ENCODE data around the gene ILRUN. TPM values are rescaled to one million over a fixed set of nuclear protein-coding genes. Genes with fewer than 3 reads are reported as not detected.
"Not testable (repeated sequence)": the region's sequence is repeated elsewhere in the genome, so short reads cannot be mapped to it uniquely, and the experiment has no call there.

Gene ILRUN
- total RNA-seq, 1 experiment from 2014 or later, result 35.8 TPM

DNA sequence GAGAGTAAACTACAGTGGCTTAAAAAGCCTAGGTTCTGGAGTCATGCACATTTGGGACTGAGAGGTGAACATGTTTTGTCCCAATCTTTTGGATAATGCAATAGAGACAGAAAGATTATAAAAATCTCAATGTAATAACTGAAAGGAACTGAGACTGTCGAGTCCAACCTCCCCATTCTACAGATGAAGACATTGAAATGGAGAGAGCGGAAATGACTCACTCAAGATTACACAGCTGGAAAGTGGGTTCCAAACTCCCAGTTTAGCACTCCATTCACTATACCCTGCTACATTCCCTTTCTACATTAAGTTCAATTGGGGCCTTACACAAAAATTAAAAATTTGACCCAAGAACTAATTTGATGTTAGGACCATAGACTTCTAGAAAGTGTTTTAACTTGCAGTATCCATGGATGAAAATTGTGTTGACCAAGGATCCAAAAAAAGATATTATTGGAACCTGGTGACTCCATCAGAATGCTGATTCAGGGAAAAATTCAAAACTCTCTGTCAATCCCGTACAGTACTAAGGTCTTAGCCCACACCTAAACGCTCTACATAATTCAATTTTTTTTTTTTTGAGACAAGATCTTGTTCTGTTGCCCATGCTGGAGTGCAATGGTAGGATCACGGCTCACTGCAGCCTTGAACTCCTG, 1.5 kb upstream of the ILRUN start:
- peak; percentile 17 for DNase-seq (ENCODE audit: low read depth)

DNA sequence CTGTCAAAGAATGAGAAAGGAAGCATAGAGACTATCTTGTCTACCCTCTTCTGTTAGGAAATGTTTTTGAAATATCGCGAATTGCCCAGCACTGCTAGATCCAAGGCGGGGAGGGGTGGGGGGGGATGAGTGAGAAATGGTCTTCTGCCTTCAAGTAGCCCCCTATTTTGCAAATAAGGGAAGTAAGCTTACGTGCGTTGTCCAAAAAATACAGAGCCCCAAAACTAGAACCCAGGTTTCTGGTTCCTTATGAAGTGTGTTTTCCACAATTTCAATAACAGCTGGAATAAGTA, 923 bp upstream of the ILRUN start:
- no peak for DNase-seq (ENCODE audit: low read depth)

DNA sequence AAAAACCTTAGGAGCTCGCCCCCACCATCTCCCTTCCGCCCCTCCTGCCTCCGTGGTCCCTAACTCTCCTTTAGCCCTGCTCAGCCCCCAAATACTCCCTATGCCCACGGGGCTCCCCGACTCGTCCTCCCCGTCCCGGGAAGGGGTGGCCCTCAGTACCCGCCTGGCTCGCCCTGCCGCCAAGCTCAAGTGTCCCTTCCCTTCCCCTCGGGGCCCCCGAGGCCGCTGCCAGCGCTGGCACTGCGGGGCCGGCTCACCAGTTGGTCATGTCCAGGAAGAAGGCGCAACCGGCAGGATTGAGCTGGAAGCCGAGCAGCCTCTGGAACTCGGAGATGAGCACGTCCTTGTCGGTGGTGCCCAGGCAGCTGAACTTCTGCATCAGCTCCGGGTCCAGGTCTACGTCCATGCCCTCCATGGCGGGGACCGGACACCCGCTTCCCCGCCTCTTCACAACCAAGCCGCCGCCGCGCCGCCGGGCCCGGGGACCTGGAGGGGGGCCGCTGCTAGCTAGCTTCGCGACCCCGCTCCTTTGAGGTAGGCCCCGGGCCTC, 303 bp downstream of the ILRUN start:
- DNase-seq (ENCODE audit: low read depth), result peak; percentile 61

DNA sequence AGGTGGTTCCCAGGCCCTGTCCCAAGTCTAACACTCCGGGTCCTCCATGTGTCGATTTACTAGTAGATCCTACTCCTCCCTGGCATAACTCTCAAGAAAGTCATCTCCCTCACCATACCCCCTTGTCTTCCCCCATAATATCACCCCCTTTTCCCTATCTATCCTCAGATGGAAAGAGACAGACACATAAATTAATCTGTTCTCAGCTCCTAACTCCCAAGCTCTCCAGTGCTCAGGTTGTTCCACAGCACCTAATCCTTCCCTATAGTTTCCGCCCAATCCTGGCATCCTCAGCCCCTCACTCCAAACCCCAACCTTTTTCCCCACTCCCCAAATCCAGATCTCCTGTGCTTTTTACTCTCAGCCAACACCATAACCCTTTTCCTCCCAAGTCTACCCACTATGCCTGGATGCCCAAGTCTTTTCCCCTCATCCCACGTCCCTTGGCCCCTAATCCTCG, 808 bp downstream of the ILRUN start:
- DNase-seq (ENCODE audit: low read depth), result no peak

DNA sequence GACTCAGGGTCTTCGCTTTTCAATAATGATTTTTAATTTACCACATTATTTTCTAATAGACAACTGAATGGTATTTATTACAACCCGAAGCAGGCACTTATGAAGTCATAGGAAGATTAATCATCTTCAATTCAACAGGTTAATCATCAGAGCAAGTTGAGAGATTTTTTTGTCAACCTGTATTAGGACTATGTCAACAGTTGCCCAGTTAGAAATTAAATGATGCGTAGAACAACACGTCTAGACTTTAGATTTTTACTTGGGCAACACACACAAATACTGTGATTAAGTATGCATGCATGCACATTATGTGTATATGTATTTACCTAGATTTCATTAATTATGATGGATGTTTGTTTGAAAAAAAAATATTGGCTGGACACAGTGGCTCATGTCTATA, 4.3 kb downstream of the ILRUN start:
- no peak for DNase-seq (ENCODE audit: low read depth)

DNA sequence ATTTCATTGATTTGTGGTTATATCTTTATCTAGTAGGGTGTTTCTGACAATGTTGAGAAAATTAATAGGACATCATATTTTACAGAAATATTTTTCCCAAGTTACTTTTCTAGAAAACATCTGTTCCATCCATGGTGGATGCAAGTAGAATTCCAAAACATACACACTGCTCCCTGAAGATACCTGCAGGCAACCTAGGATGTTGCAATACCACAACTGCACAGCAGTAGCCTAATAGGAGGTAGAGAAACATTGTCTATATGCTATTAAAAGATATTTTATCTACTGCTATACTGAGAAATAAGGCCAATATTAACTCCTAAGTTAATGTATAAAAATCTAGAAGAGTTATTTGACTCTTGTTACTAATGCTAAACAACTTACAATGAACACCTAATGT, 6.8 kb downstream of the ILRUN start:
- no peak for DNase-seq (ENCODE audit: low read depth)

DNA sequence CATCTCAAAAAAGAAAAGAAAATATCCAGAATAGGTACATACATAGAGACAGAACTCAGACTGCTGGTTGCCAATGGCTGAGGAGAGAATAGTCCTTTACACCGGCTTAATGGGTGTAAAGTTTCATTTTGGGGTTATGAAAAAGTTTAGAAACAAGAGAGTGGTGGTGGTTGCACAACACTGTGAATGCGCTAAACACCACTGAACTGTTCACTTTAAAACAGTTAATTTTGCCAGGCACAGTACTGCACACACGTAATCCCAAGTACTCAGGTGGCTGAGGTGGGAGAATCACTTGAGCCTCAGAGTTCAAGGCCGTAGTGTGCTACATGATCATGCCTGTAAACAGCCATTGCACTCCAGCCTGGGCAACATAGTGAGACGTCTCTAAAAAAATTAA, 7.6 kb downstream of the ILRUN start:
- no peak for DNase-seq (ENCODE audit: low read depth)

DNA sequence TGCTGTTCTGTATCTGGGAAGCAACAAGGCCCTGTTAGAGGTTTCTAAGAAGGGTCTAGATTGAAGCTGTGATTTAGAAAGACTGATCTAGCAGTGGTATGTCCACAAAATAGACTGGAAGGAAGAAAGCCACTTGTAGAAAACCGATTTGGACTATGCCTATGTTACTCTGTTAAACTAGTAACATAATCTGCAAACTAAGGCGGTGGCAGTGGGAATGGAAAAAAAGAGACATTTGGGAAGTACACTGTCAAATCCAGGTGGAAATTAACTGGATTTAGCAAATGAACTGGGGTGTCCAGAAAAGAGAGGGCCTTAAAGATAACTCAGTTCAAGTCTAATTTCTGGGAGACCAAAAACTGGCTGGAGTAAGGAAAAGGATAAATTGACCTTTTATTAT, 11.6 kb downstream of the ILRUN start:
- no peak for DNase-seq (ENCODE audit: low read depth)

DNA sequence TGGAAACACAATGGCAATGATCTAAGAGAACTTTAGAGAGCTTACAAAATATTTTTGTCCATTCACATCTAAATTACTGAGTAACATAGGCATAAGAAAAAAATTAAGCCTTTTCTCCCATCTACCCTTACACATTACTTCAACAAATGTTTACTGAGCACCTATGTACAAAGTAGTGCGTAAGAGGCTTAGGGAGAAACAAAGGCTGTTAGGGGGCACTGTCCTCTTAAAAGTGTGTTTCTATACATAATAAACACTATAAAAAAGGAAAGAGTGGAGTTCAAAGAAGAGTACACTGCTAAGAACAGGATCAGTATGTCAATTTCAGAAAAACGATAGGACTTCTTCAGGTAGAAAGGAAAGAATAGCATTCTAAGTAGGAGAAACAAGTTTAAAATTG, 12.2 kb downstream of the ILRUN start:
- no peak for DNase-seq (ENCODE audit: low read depth)

DNA sequence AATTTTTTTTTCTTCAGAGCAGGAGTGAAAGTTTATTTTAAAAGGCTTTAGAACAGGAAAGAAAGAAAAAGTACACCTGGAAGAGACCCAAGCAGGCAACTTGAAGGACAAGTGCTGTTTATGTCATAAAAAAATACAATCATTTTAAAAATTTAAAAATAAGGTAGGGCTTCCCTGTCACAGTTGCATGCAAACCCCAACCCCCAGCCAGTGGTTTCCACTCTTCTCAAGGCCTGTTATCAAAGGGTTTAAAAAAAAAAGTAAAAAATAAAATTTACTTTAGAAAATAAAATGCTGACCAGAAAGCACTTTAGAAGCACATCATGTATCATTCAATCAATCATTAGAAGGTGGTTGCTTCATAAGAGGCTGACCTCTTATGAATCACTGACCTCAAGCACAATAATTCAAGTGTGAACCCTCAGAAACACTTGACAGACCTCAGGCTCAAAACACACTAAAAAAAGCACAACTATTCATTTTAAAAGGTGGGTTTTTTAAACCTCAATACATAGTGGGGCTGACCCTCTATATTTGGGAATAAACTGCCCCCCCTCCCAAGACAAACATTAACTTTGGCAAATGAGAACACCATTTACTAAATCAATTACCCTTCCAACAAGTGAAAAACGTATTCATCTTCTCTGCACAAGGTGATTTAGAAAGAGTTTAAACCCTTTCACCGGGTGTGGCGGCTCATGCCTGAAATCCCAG, 15.6 kb downstream of the ILRUN start:
- DNase-seq (ENCODE audit: low read depth), result peak; percentile 32

DNA sequence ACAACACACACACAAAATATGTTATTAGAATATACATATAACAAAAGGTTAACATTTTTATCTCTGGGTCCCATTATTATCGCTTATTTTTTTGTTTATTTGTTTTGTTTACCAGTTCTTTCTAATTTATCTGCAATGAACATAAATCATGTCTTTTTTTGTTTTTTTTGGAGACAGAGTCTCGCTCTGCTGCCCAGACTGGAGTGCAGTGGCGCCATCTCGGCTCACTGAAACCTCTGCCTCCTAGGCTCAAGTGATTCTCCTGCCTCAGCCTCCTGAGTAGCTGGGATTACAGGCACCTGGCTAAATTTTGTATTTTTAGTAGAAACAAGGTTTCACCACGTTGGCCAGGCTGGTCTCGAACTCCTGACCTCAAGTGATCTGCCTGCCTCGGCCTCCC, 16.3 kb downstream of the ILRUN start:
- DNase-seq (ENCODE audit: low read depth), result not testable (repeated sequence)

DNA sequence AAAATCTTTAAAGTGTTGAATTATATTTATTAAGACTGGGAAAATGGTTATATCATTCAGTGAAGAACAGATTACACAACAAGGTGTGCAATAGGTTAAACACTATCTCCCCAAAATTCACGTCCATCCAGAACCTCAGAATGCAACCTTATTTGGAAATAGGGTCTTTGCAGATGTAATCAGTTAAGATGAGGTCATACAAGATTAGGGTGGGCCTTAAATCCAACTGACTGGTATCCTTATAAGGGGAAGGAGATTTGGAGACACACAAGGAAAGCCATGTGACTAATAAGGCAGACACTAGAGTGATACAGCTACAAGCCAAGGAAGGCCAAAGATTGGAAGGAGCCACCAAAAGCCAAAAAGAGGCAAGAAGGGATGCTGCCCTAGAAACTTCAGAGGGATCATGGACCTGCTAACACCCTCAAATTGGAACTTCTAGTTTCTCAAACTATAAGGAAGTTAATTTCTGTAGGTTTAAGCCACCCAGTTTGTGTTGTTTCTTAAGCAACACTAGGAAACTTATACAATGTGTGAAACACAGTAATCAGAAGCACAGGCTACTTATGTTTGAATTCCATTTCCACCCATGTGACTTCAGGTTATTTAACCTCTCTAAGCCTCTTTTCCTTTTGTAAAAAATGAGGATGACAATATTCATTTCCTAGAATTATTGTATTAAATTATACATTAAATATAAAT, 16.9 kb downstream of the ILRUN start:
- no peak for DNase-seq (ENCODE audit: low read depth)

DNA sequence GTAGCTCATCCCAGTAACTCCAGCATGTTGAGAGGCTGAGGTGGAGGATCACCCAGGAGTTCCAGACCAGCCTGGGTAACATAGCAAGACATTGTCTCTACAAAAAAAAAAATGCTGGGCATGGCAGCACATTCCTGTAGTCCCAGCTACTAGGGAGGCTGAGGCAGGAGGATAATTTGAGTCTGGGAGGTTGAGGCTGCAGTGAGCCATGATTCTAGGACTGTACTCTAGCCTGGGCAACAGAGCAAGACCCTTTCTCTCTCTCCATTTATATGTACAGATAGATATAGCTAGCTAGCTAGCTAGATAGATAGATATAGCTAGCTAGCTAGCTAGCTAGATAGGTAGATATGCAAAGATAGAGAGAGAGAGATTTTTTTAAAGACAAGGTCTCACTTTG, 20.4 kb downstream of the ILRUN start:
- DNase-seq (ENCODE audit: low read depth), result no peak

DNA sequence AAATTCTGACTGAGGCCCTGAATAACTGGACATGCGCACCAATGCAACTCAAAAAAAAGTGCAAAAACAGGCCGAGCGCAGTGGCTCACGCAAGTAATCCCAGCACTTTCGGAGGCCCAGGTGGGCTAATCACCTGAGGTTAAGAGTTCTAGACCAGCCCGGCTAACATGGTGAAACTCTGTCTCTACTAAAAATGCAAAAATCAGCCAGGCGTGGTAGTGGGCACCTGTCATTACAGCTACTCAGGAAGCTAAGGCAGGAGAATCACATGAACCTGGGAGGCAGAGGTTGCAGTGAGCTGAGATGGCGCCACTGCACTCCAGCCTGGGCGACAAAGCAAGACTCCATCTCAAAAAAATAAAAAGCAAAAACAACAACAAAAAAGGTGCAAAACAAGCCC, 21.6 kb downstream of the ILRUN start:
- not testable (repeated sequence) for DNase-seq (ENCODE audit: low read depth)

DNA sequence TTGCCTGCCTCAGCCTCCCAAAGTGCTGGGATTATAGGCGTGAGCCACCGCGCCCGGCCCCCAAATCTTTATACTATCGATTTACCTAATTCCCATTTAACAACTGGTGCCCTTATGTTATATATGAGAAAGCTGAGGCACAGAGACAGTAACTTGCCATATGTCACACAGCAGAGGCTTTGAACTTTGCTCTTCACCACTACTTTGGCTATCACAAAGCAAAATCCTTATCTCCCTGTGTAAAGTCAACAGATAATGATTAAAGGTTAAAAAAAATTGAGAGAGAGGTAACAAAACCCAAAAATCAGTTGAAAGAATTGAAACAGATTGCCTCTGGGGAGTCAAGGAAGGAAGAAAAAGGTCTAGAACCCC, 22.3 kb downstream of the ILRUN start:
- DNase-seq (ENCODE audit: low read depth), result no peak

DNA sequence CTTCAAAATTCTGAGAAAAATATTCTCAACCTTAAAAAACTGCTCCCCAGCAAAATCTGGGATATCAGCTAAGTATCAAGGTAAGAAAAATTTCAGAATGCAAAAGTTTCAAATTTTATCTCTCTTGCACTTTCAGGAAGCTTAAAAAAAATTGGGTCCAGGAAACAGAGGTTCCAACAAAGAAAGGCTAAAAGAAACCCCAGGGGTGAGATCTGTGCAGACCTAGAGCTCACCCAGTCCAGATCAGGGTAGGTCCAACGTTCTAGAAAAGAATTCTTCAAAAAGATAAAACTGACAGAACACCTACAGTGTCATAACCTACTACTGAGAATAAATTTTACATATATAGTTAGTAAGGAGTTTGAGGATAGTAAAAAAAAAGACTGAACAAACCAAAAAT, 23.5 kb downstream of the ILRUN start:
- DNase-seq (ENCODE audit: low read depth), result no peak

DNA sequence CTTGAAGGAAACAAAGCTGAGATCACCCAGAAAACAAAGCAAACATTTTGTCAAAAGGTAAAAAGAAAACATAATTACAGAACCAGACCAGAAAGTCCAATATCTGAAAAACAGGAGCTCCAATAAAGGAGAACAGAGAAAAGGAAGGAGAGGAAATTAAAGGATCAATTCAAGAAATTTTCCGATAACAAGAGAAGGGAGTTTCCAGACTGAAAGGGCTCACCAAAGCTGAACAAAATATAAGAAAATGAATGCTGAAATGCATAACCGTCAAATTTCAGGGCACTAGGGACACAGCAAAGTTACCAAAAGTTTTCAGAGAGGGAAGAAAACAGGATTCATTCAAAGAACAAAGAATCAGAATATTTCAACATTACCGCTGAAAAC, 23.9 kb downstream of the ILRUN start:
- DNase-seq (ENCODE audit: low read depth), result no peak

DNA sequence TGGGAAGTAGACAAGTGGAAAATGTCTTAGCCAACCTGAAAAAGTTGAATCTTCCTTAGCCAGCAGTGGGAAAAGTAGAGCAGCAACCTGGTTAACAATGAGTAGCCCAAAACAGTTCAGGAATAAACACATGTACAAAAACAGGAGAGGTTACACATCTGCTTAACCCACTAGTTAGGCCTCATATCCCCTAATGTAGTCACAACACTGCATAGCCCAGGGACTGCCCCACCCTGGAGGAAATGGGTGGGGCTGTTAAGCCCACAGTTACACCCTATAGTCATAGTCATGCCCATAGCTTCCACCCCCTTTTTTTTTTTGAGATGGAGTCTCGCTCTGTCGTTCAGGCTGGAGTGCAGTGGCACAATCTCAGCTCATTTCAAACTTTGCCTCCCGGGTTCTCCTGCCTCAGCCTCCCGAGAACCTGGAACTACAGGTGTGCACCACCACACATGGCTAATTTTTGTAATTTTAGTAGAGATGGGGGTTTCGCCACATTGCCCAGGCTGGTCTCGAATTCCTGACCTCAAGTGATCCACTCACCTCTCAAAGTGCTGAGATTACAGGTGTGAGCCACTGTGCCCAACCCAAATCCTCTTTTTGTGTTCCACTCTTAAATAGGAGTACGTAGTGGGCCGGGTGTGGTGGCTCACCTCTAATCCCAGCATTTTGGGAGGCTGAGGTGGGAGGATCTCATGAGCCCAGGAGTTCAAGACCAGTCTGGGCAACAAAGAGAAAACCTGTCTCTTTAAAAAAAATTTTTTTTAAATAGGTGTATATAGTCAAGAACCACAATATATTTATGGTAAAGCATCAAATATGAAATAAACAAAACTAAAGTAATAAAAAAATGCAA, 24.5 kb downstream of the ILRUN start:
- DNase-seq (ENCODE audit: low read depth), result peak; percentile 75

DNA sequence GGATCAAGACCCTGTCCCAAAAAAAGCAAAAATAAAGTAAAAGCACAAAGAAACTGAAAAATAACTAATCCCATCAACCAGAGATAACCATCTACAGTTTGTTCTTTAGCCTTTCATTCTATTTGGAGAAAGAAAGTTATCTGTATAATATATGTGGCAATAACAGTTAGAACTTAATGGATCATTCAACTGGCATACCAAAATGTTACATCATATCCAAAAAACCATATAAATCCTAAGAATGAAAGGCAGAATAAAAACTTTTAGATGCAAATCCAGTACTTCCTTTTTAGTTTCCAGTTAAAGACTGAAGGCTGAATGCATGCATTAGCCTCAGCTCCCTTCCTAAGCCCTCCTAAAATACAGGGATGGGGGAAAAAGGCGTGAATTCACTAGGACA, 25.2 kb downstream of the ILRUN start:
- DNase-seq (ENCODE audit: low read depth), result no peak

DNA sequence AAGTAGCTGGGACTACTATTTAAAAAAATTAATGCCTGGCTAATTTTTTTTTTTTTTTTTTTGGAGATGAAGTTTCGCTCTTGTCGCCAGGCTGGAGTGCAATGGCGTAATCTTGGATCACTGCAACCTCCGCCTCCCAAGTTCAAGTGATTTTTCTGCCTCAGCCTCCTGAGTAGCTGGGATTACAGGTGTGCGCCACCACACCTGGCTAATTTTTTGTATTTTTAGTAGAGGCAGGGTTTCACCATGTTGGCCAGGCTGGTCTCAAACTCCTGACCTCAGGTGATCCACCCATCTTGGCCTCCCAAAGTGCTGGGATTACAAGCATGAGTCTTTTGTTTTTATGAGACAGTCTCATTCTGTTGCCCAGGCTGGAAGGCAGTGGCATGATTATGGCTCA, 27.8 kb downstream of the ILRUN start:
- DNase-seq (ENCODE audit: low read depth), result not testable (repeated sequence)

DNA sequence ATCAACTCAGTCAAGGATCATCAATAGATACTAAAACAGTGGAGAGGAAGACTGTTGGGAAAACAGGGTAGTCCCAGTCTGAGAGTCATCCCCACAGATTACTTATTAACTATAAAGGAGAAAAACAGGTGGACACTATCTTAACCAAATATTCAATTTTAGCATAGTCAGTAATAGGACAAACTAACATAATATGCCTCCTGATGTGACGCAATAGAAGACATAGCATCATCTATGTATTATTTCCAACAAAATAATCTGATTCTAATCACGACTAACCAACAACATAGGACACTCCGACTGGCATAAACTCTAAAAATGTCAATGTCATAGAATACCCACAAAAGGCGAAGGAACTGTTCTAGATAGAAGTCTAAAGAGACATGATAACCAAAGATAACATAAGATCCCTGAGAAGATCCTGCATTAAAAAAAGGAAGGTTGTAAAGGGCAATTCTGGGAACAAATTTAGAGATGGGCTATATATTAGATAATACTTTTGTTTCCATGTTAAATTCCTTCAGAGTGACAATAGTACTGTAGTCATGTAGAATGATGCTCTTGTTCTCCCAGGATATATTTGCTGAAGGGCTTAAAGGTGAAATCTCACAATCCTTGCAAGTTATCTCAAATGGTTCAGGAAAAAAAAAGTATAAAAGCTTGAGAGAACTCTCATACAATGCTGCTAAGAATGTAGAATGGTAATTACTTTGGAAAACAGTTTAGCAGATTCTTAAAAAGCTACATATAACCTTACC, 28.9 kb downstream of the ILRUN start:
- DNase-seq (ENCODE audit: low read depth), result no peak
